Myocyte (in vitro differentiated cells): Measurements from ENCODE around the gene SLC25A21. TPM values are rescaled to one million over a fixed set of nuclear protein-coding genes. Genes with fewer than 3 reads are reported as not detected.

Source experiments
- DNase-seq: peaks from one replicate; pipeline ENCODE4 v3.0.0-alpha.2; 2012; ENCODE audit warnings: low read depth
- total RNA-seq: library from RNA; depleted of rRNA; stranded (reverse); fragments of >200 nt; gene quantifications from 2 replicates; pipeline ENCODE4 v1.2.3, GENCODE V29; 2014

SLC25A21 gene
- total RNA-seq, 1 donor from 2014 or later, result 0.91 TPM

- DNase-seq, result no peak
These were observed 124.4 kb downstream of the SLC25A21 start for GRCh38 chr14:37047996-37048395.

GRCh38 chr14:37047226-37047625, 125.2 kb downstream of the SLC25A21 start:
- DNase-seq, result no peak

- no peak for DNase-seq
These were observed 125.6 kb downstream of the SLC25A21 start for GRCh38 chr14:37046815-37047214.

GRCh38 chr14:37045340-37046061, 126.9 kb downstream of the SLC25A21 start:
- DNase-seq, result no peak

GRCh38 chr14:37037636-37038387, 134.6 kb downstream of the SLC25A21 start:
- DNase-seq, result no peak

GRCh38 chr14:37036669-37037341, 135.6 kb downstream of the SLC25A21 start:
- peak; percentile 48 for DNase-seq

GRCh38 chr14:37035401-37035800, 137.0 kb downstream of the SLC25A21 start:
- DNase-seq, result no peak

GRCh38 chr14:37034410-37035285, 137.8 kb downstream of the SLC25A21 start:
- DNase-seq, result peak; percentile 29

GRCh38 chr14:37032863-37033262, 139.5 kb downstream of the SLC25A21 start:
- no peak for DNase-seq

GRCh38 chr14:37027188-37027824, 145.1 kb downstream of the SLC25A21 start:
- no peak for DNase-seq

- DNase-seq, result no peak
These were observed 148.4 kb downstream of the SLC25A21 start for GRCh38 chr14:37023875-37024565.

GRCh38 chr14:37021390-37021789, 151.0 kb downstream of the SLC25A21 start:
- DNase-seq, result no peak

- DNase-seq, result no peak
These were observed 152.9 kb downstream of the SLC25A21 start for GRCh38 chr14:37019488-37019887.

GRCh38 chr14:37018571-37019240, 153.7 kb downstream of the SLC25A21 start:
- no peak for DNase-seq

- DNase-seq, result peak; percentile 13
These were observed 159.3 kb downstream of the SLC25A21 start for GRCh38 chr14:37013078-37013477.

GRCh38 chr14:36998686-36999085, 173.7 kb downstream of the SLC25A21 start:
- DNase-seq, result no peak

GRCh38 chr14:36997843-36998242, 174.6 kb downstream of the SLC25A21 start:
- DNase-seq, result no peak

- no peak for DNase-seq
These were observed 175.4 kb downstream of the SLC25A21 start for GRCh38 chr14:36996857-36997590.
